ENCODE measurements around the gene PAXIP1. TPM values are rescaled to one million over a fixed set of nuclear protein-coding genes. Genes with fewer than 3 reads are reported as not detected.
A peak's percentile ranks its signal among the peaks of the same experiment; 100 is the strongest.

PAXIP1 gene, protein sequence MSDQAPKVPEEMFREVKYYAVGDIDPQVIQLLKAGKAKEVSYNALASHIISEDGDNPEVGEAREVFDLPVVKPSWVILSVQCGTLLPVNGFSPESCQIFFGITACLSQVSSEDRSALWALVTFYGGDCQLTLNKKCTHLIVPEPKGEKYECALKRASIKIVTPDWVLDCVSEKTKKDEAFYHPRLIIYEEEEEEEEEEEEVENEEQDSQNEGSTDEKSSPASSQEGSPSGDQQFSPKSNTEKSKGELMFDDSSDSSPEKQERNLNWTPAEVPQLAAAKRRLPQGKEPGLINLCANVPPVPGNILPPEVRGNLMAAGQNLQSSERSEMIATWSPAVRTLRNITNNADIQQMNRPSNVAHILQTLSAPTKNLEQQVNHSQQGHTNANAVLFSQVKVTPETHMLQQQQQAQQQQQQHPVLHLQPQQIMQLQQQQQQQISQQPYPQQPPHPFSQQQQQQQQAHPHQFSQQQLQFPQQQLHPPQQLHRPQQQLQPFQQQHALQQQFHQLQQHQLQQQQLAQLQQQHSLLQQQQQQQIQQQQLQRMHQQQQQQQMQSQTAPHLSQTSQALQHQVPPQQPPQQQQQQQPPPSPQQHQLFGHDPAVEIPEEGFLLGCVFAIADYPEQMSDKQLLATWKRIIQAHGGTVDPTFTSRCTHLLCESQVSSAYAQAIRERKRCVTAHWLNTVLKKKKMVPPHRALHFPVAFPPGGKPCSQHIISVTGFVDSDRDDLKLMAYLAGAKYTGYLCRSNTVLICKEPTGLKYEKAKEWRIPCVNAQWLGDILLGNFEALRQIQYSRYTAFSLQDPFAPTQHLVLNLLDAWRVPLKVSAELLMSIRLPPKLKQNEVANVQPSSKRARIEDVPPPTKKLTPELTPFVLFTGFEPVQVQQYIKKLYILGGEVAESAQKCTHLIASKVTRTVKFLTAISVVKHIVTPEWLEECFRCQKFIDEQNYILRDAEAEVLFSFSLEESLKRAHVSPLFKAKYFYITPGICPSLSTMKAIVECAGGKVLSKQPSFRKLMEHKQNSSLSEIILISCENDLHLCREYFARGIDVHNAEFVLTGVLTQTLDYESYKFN
- total RNA-seq (1 to 10 TPM; 6.4 to 6.7 TPM), total RNA-seq (15.6 to 81.3 (median 29.7) reads per million in 172 experiments)
- 9.7 TPM for polyA plus RNA-seq (2013, experiment 1 of 2)
- polyA plus RNA-seq (2013, experiment 2 of 2): 11.3 TPM

DNA sequence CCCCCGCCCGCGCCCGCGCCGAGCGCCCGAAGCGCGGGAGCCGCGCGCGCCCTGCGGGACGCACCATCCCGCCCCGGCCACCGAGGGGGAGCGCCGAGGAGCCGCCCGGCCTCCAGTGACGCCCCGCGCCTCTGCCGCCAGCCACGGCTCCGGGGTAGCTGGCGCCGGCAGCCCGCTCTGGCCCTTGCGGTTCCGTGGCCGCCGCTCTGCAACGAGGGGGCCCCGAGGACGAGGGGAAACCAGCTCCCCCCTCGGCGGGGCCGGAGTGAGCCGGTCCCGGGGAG lies at the start of gene PAXIP1:
PAXIP1 (minus strand) TSS at position 33 of the 284 bp plus-strand sequence. CDS start 195 bp downstream, outside the sequence.
- Mint-ChIP-seq H3K4me3 (peak within 1 kb of the TSS; percentile 97), H3K27ac (peak within 1 kb of the TSS; percentile 88), H3K36me3 (ENCODE audit: low read depth) (peaks cover 11% of the 10 kb centered on the region), H3K4me1 (ENCODE audit: low read depth) (peaks cover 22% of the 10 kb centered on the region), H3K9me3 (no peaks in the 10 kb centered on the region), H3K27me3 (no peaks in the 10 kb centered on the region)
- peak within 1 kb of the TSS; percentile 40 to 52 for H3K27ac ChIP-seq (ENCODE audit: low read depth in 1 of 2, low read length in 2 of 2)
- ChIA-PET CTCF (interaction anchor here (0.9 to 1.3 kb wide), 3 partner anchors 74 to 296 kb away, joined by 3 to 8 read pairs (median 4); no protein-coding TSS in a partner anchor), POLR2A (interaction anchor here (0.7 to 3.6 kb wide), 12 partner anchors 9 to 645 kb away, joined by 3 to 35 read pairs (median 4); partner anchors contain the start of gene INSIG1)
- H3K9me3 ChIP-seq (ENCODE audit: control insufficient read depth in 1 of 2, insufficient read depth in 1 of 2, low read length in 2 of 2): no peaks in the 10 kb centered on the region
- DNase-seq (peak in 7 of 14 experiments; percentile 49 to 87 (median 68)), ATAC-seq (ENCODE audit: poor library complexity) (peak; percentile 73)
- no peaks in the 10 kb centered on the region for H3K27me3 ChIP-seq (ENCODE audit: control insufficient read depth in 1 of 2, insufficient read depth in 2 of 2, low read length in 2 of 2)
- intact Hi-C loops (cut with DNase I, micrococcal nuclease): loop anchor here (1.0 to 10.0 kb wide), 7 partner anchors 48 to 1884 kb away; partner anchors contain the start of genes INSIG1 (in 1 of the 2) and RBM33 (in 1 of the 2)
- H3K4me1 ChIP-seq (ENCODE audit: insufficient read depth, low read length): peaks cover 16% of the 10 kb centered on the region
- H3K36me3 ChIP-seq (ENCODE audit: insufficient read depth, low read length): peaks cover 4% of the 10 kb centered on the region
- peak within 1 kb of the TSS; percentile 85 for H3K4me3 ChIP-seq (ENCODE audit: low read length)
- TF ChIP-seq, protein P1, sequence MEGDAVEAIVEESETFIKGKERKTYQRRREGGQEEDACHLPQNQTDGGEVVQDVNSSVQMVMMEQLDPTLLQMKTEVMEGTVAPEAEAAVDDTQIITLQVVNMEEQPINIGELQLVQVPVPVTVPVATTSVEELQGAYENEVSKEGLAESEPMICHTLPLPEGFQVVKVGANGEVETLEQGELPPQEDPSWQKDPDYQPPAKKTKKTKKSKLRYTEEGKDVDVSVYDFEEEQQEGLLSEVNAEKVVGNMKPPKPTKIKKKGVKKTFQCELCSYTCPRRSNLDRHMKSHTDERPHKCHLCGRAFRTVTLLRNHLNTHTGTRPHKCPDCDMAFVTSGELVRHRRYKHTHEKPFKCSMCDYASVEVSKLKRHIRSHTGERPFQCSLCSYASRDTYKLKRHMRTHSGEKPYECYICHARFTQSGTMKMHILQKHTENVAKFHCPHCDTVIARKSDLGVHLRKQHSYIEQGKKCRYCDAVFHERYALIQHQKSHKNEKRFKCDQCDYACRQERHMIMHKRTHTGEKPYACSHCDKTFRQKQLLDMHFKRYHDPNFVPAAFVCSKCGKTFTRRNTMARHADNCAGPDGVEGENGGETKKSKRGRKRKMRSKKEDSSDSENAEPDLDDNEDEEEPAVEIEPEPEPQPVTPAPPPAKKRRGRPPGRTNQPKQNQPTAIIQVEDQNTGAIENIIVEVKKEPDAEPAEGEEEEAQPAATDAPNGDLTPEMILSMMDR (IDR thresholded peaks at IDR 0.05): no peak

DNA sequence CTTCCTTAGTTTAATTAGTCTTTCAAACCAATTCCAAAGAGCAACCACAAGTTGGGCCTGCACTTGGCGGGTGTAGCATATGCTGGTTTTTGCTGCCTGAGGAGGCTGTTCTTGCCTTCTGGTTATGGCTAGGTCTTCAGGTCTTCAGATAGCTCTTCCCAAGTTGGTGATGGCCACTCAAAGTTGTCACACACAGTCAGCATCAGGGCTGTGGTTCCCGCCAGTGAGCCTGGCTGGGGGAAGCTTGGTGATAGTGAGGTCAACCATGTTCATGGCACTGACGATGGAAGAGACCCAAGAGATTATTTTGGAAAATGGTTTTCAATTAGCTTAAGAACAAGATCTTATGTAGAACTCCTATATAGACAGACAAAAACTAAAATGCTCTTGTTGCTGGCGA lies 48.4 kb upstream of the PAXIP1 start:
- peaks cover 0 to 4% of the 10 kb centered on the region in 2 experiments for H3K9me3 ChIP-seq (ENCODE audit: control insufficient read depth in 1 of 2, insufficient read depth in 1 of 2, low read length in 2 of 2)
- H3K4me1 Mint-ChIP-seq (ENCODE audit: low read depth): no peaks in the 10 kb centered on the region
- TF ChIP-seq, protein P1 (IDR thresholded peaks at IDR 0.05): no peak
- no peak overlapping the region for H3K4me3 Mint-ChIP-seq
- no peaks in the 10 kb centered on the region for H3K36me3 ChIP-seq (ENCODE audit: insufficient read depth, low read length)
- no peak overlapping the region for H3K4me3 ChIP-seq (ENCODE audit: low read length)
- ATAC-seq (ENCODE audit: poor library complexity) (no peak), DNase-seq (no peak)
- no peaks in the 10 kb centered on the region for H3K27me3 ChIP-seq (ENCODE audit: control insufficient read depth in 1 of 2, insufficient read depth in 2 of 2, low read length in 2 of 2)
- ChIA-PET CTCF (no interaction called here), POLR2A (no interaction called here)
- intact Hi-C loops (cut with DNase I, micrococcal nuclease): no loop called here
- no peak overlapping the region for H3K27ac ChIP-seq (ENCODE audit: low read depth in 1 of 2, low read length in 2 of 2)
- H3K4me1 ChIP-seq (ENCODE audit: insufficient read depth, low read length): no peaks in the 10 kb centered on the region
- H3K9me3 Mint-ChIP-seq: no peaks in the 10 kb centered on the region
- H3K27ac Mint-ChIP-seq: no peak overlapping the region
- H3K27me3 Mint-ChIP-seq: peaks cover 3% of the 10 kb centered on the region
- H3K36me3 Mint-ChIP-seq (ENCODE audit: low read depth): no peaks in the 10 kb centered on the region

DNA sequence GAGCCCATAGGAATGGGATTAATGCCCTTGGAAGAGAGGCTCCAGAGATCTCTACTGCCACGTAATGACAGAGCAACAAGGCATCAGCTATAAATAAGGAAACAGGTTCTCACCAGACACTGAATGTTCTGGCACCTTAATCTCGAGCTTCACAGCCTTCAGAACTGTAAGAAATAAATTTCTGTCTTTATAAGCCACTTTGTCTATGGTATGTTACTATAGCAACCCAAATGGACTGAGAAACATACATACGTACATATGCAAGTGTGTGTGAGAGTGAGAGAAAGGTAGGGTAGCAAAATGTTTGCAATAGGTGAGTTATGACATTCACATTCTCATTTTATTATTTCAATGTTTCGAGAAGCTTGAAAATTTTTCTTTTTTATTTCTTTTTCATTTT lies 45.1 kb upstream of the PAXIP1 start:
- Histone ChIP-seq H3K27me3 (ENCODE audit: control insufficient read depth in 1 of 2, insufficient read depth in 2 of 2, low read length in 2 of 2) (no peaks in the 10 kb centered on the region), H3K4me3 (ENCODE audit: low read length) (no peak overlapping the region), H3K4me1 (ENCODE audit: insufficient read depth, low read length) (no peaks in the 10 kb centered on the region), H3K27ac (ENCODE audit: low read depth in 1 of 2, low read length in 2 of 2) (no peak overlapping the region), H3K36me3 (ENCODE audit: insufficient read depth, low read length) (no peaks in the 10 kb centered on the region), H3K9me3 (ENCODE audit: control insufficient read depth in 1 of 2, insufficient read depth in 1 of 2, low read length in 2 of 2) (no peaks in the 10 kb centered on the region)
- ChIA-PET POLR2A (no interaction called here), CTCF (no interaction called here)
- Mint-ChIP-seq H3K4me3 (no peak overlapping the region), H3K4me1 (ENCODE audit: low read depth) (no peaks in the 10 kb centered on the region), H3K27me3 (no peaks in the 10 kb centered on the region), H3K27ac (no peak overlapping the region), H3K36me3 (ENCODE audit: low read depth) (no peaks in the 10 kb centered on the region), H3K9me3 (no peaks in the 10 kb centered on the region)
- no peak for ATAC-seq (ENCODE audit: poor library complexity)
- TF ChIP-seq, protein P1 (IDR thresholded peaks at IDR 0.05): no peak
- intact Hi-C loops (cut with DNase I, micrococcal nuclease): no loop called here
- DNase-seq: no peak
